Endothelial cell of hepatic sinusoid (primary cell): Measurements from ENCODE around the gene MRFAP1.
"Not testable (repeated sequence)": the region's sequence is repeated elsewhere in the genome, so short reads cannot be mapped to it uniquely, and the experiment has no call there.

ENCODE experiments used
- in situ Hi-C: cut with HindIII; loops from 2 replicates; pipeline ENCODE4 v1.10.0; 2017; ENCODE audit warnings: low sequenced_read_pairs

The MRFAP1 gene

GRCh38 chr4:6662591-6662990, 22.1 kb downstream of the MRFAP1 start:
- in situ Hi-C loops, result loop anchor here (5.0 kb wide), 3 partner anchors 60 to 90 kb away; no protein-coding TSS in a partner anchor

- in situ Hi-C loops, result loop anchor here (5.0 kb wide), 3 partner anchors 61 to 91 kb away; no protein-coding TSS in a partner anchor
These were observed 23.3 kb downstream of the MRFAP1 start for GRCh38 chr4:6663596-6664393.

- in situ Hi-C loops, result no loop called here
These were observed 24.8 kb downstream of the MRFAP1 start for GRCh38 chr4:6665320-6665654.

DNA sequence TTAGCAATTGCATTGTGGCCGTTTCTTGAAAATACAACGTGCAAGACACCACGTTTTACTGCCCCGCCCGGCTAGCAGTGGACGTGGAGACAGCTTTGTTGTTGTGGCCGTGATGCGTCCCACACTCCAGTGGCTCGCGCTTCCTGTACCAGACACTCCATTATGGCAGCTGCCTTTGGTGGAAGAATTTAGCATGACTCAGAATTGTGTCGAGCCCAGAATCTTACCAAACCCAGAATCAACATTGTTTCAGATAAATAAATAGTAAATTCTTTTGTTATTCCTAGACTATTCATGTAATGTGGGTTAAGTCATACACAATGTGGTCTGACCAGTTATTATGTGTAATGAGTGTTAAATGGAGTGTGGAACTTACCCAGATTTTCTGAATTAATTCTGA, 27.9 kb downstream of the MRFAP1 start:
- in situ Hi-C loops, result no loop called here

- in situ Hi-C loops, result no loop called here
These were observed 31.2 kb downstream of the MRFAP1 start for GRCh38 chr4:6671648-6672047.

DNA sequence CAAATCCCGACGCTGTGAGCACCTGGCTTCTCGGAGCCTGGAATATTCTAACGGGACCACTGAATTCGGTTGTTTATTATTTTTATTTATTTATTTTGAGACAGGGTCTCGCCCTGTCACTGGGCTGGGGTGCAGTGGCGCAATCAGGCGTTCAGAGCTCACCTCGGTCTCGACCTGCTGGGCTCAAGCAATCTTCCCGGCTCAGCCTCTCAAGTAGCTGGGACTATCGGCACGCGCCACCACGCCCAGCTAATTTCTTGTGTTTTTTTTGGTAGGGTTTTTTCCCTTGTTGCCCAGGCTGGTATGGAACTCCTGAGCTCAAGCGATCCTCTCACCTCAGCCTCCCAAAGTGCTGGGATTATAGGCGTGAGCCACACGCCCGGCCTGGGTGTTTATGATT, 31.6 kb downstream of the MRFAP1 start:
- in situ Hi-C loops, result no loop called here

- in situ Hi-C loops, result not testable (repeated sequence)
These were observed 32.2 kb downstream of the MRFAP1 start for GRCh38 chr4:6672541-6673190.

DNA sequence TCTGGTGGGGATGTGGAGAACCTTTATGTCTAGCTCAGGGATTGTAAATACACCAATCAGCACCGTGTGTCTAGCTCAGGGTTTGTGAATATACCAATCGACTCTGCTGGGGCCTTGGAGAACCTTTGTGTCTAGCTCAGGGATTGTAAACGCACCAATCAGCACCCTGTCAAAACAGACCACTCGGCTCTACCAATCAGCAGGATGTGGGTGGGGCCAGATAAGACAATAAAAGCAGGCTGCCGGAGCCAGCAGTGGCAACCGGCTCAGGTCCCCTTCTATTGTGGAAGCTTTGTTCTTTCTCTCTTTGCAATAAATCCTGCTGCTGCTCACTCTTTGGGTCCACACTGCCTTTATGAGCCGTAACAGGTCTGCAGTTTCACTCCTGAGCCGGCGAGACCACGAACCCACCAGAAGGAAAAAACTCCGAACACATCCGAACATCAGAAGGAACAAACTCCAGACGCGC, 32.7 kb downstream of the MRFAP1 start:
- in situ Hi-C loops, result not testable (repeated sequence)

DNA sequence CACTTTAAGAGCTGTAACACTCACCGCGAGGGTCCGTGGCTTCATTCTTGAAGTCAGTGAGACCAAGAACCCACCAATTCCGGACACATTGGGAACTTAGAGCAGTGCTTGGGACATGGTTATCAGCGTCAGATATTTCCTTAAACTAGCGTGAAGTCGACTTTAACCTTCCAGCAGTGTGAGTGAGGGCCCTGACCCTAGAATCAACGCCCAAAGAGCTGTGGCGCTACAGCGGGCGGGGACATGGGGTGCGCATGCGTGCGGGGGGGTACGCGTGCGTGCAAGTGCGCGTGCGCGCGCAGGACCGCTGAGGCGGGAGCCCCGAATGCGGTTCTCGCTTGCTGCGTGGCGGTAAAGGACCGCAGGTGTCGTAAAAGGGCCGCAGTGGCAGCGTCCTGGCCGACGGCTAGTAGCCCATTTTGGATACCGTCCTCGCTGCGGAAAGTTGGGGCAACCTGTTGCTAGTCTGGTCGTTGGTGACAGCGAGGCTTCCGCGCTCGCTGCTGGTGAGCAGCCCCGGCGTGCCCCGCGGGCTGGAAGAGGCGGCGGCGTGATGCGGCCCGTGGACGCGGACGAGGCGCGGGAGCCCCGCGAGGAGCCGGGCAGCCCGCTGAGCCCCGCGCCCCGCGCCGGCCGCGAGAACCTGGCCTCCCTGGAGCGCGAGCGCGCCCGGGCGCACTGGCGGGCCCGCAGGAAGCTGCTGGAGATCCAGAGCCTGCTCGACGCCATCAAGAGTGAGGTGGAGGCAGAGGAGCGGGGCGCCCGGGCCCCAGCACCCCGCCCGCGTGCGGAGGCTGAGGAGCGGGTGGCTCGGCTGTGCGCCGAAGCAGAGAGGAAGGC, 33.4 kb downstream of the MRFAP1 start:
- in situ Hi-C loops, result no loop called here

DNA sequence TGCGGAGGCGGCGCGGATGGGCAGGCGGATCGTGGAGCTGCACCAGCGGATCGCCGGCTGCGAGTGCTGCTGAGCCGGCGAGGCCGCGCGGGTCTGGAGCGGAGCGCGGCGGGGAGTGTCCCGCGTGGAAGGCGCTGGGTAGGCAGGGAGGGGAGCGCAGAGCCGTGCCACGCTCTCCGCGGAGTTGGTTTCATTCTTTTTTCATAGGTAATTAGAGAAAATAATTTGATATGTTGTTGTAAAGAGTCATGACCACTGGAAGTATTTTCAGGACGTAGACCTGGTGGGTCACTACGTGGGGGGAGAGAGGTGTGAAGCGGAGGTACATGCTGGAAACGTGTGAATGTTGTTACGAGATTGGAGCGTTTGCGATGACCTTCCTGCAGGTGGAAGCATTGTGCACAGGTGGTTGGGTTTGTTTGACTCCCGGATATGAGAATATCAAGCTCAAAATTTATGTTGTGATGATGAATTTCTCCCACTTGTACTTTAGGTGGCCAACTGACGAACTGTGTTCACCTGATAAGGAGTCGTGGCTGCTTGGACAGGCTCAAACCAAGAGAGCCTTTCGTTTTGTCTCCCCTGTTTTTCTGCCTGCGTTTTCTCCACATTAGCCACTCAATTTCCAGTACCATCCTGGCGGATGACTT, 34.1 kb downstream of the MRFAP1 start:
- in situ Hi-C loops, result no loop called here

GRCh38 chr4:6676722-6677558, 36.5 kb downstream of the MRFAP1 start:
- in situ Hi-C loops, result no loop called here

DNA sequence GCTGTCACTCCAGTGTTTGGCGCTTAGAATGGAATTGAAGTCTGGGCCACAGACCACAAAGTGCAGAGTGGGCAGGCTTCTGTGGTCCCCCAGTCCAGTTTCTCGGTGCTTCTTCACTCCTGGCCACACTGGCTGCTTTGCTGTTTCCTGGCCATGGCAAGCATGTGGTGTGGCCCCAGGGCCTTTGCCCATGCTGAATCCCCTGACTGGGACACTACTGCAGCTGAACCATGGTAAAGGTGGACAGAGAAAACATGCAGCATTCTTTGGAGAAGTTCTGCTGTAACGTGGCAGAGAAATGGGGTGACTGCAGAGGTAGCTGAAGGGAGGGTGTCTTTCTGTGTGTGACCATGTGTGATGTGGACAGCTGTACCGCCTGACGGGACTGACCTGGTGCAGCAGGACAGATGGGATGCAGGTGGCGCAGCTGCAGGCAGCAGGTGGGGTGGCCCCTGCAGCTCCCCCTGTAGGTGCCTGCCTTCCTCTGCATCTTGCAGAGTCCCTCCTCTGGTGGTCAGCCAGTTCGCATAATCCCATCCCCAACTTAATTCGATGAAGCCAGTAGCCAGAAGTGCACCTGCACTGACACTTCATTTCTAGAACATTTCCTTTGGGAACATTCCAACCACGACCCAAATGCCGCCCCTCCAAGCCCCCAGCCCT, 40.0 kb downstream of the MRFAP1 start:
- in situ Hi-C loops, result no loop called here

GRCh38 chr4:6681191-6681590, 40.7 kb downstream of the MRFAP1 start:
- in situ Hi-C loops, result no loop called here

DNA sequence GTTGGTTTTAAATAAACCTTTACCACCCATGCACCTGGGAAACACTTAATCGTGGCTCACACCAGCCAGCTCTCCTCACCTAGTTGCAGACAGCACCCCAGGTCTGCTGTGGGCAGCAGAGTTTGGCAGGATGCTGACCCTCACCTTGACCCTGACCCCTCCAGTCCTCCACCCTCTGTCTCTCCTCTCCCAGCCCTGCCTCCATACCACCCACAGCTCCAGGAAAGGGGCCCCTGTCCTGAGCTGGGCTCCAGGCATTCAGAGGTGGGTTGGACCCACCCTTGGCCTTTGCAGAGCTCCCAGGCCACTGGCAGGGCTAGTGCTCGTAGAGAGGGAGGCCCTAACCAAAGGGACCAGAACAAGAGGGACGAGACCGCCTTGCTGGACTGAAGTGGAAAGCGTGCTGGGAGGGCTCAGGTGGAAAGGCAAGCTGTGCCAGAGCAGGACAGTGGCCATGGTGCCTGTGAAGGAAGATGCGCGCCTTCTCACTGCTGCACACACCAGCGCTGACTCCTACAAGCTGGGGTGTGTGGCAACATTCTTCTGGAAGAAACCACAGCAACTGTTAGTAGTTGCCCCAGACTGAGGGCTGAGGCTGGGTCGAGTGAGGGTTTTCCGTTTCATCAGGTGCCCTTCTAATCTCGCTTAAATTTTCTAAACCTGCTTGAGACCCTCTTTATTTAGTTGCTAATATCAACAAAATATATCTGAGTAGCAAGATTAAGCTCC, 42.5 kb downstream of the MRFAP1 start:
- in situ Hi-C loops, result no loop called here

DNA sequence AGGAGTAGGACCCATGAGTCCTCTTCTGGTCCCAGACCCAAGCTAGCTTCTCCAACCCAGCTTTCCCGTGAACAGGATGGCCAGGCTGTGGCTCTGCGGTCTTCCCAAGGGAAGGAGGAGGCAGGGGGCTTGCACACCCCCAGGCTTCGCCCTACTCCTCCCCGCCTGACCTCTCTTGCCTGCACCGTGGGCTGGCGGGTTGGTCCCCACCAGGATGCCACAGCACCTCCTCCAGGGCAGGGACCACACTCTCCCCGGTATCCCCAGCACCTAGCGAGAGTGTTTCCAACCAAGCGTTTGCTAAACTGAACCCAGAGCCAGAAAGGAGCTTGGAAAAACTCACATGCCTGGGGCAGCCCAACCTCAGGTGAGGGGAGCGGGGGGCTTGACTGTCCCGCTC, 44.2 kb downstream of the MRFAP1 start:
- in situ Hi-C loops, result no loop called here

GRCh38 chr4:6686104-6686787, 45.8 kb downstream of the MRFAP1 start:
- in situ Hi-C loops, result no loop called here

GRCh38 chr4:6687947-6688878, 47.7 kb downstream of the MRFAP1 start:
- in situ Hi-C loops, result no loop called here
